NT2/D1 (cell line): ENCODE data around the gene EPO.
"Not testable (repeated sequence)": the region's sequence is repeated elsewhere in the genome, so short reads cannot be mapped to it uniquely, and the experiment has no call there.

ENCODE experiments used
- DNase-seq: peaks from one replicate; pipeline ENCODE4 v3.0.0-alpha.2; 2011; ENCODE audit warnings: low read depth, low spot score
- H3K27me3 ChIP-seq: 2 replicates; pipeline ENCODE4 v1.6.0; 2011; ENCODE audit warnings: mild to moderate bottlenecking; ENCODE audit not compliant: insufficient read length, insufficient read depth
- H3K36me3 ChIP-seq: 2 replicates; pipeline ENCODE4 v1.6.1; 2011; ENCODE audit warnings: mild to moderate bottlenecking, low read length, mixed read lengths; ENCODE audit not compliant: insufficient read depth, insufficient read length
- H3K4me1 ChIP-seq: 2 replicates; pipeline ENCODE4 v1.5.1; 2011; ENCODE audit not compliant: insufficient read depth, insufficient read length
- H3K4me3 ChIP-seq: 2 replicates; pipeline ENCODE4 v1.5.1; 2011; ENCODE audit warnings: low read depth; ENCODE audit not compliant: insufficient read length
- H3K9ac ChIP-seq: 2 replicates; pipeline ENCODE4 v1.6.0; 2011; ENCODE audit warnings: low read depth; ENCODE audit not compliant: insufficient read length
- H3K9me3 ChIP-seq: 2 replicates; pipeline ENCODE4 v1.5.1; 2011; ENCODE audit warnings: mild to moderate bottlenecking, low read length; ENCODE audit not compliant: insufficient read depth
- SUZ12 ChIP-seq: IDR thresholded peaks from 2 replicates; pipeline ENCODE4 v1.6.1; 2011; ENCODE audit not compliant: insufficient read length, insufficient read depth; ENCODE audit errors: extremely low read depth
- YY1 ChIP-seq: IDR thresholded peaks from 2 replicates; pipeline ENCODE4 v1.6.1; 2011; ENCODE audit not compliant: insufficient read length, insufficient read depth
- ZNF274 ChIP-seq: IDR thresholded peaks from 2 replicates; pipeline ENCODE4 v1.6.1; 2011; ENCODE audit warnings: mild to moderate bottlenecking, low read depth, low read length

EPO gene

DNA sequence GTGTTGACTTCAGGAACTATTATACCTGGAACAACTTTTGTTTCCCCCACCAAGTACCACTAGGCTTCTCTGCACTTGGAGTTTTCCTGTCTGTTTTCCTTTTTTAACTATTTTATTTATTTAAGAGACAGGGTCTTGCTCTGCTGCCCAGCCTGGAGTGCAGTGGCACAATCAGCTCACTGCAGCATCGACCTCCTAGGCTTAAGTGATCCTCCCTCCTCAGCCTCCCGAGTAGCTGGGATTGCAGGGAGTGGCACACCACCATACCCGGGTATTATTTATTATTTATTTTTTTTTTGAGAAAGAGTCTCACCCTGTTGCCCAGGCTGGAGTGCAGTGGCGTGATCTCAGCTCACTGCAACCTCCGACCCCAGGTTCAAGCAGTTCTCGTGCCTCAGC, 24.1 kb upstream of the EPO start:
- Histone ChIP-seq H3K9ac (no peak overlapping the region), H3K36me3 (peaks cover 7% of the 10 kb centered on the region), H3K4me1 (peaks cover 4% of the 10 kb centered on the region), H3K9me3 (no peaks in the 10 kb centered on the region), H3K4me3 (no peak overlapping the region), H3K27me3 (no peaks in the 10 kb centered on the region)
- no peak for DNase-seq
- TF ChIP-seq YY1 (no peak), SUZ12 (no peak), ZNF274 (no peak)

DNA sequence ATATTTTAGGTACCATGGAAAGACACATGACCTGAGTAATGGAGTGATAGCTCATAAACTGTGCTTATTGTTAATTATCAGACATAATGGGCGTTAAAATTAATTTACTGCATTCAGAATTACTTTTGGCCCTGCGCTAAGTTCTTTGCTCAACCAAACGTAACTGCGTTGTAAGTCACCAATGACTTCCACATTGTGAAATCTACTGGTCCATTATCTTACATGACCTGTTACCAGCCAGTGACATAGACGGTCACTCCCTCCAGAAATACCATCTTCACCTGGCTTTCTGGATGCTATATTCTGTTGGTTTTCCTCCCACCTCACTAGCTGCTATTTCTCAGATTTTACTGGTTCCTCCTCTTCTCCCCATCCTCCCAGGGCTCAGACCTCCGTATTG, 21.2 kb upstream of the EPO start:
- Histone ChIP-seq H3K27me3 (no peaks in the 10 kb centered on the region), H3K4me1 (no peaks in the 10 kb centered on the region), H3K36me3 (no peaks in the 10 kb centered on the region), H3K9ac (no peak overlapping the region), H3K9me3 (no peaks in the 10 kb centered on the region), H3K4me3 (no peak overlapping the region)
- no peak for TF ChIP-seq YY1
- DNase-seq: no peak

DNA sequence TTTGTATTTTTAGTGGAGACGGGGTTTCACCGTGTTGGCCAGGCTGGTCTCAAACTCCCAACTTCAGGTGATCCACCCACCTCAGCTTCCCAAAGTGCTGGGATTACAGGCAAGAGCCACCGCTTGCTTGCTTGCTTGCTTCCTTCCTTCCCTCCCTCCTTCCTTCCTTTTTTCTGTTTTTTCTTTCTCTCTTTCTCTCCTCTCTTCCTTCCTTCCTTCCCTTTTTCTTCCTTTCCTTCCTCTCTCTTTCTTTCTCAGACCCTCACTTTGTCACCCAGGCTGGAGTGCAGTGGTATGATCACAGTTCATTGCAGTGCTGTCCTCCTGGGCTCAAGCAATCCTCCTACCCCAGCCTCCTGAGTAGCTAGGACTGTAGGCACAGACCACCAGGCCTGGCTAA, 19.2 kb upstream of the EPO start:
- not testable (repeated sequence) for H3K36me3 ChIP-seq, H3K27me3 ChIP-seq, H3K9me3 ChIP-seq

DNA sequence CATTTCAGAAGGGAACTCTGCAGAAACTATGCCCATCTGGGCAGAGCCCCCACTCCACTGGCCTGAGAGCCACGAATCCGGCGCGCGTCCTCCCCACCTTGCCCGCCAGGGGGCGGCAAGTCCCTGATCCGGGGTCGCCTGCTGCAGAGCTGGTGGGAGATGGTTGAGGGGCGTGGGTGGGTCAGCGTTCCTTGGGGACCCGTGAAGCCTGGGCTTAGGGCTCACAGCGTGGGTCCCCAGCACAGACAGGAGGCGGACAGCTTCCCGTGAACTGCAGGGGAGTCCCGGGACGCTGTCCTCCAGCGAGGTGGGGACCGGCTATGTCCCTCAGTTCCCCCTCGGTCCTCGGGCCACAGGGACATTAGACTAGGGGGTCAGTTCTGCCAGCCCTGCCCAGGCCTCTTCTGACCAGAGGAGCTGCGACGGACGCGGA, 14.9 kb upstream of the EPO start:
- H3K9me3 ChIP-seq: no peaks in the 10 kb centered on the region
- peak overlapping the region; percentile 96 for H3K9ac ChIP-seq
- H3K36me3 ChIP-seq: peaks cover 24% of the 10 kb centered on the region
- peaks cover 5% of the 10 kb centered on the region for H3K4me1 ChIP-seq
- TF ChIP-seq SUZ12 (no peak), YY1 (no peak), ZNF274 (no peak)
- peak overlapping the region; percentile 87 for H3K4me3 ChIP-seq
- H3K27me3 ChIP-seq: no peaks in the 10 kb centered on the region
- no peak for DNase-seq

More for the DNA sequence above, 19.2 kb upstream of the EPO start:
- not testable (repeated sequence) for H3K9ac ChIP-seq, H3K4me1 ChIP-seq, DNase-seq, H3K4me3 ChIP-seq

DNA sequence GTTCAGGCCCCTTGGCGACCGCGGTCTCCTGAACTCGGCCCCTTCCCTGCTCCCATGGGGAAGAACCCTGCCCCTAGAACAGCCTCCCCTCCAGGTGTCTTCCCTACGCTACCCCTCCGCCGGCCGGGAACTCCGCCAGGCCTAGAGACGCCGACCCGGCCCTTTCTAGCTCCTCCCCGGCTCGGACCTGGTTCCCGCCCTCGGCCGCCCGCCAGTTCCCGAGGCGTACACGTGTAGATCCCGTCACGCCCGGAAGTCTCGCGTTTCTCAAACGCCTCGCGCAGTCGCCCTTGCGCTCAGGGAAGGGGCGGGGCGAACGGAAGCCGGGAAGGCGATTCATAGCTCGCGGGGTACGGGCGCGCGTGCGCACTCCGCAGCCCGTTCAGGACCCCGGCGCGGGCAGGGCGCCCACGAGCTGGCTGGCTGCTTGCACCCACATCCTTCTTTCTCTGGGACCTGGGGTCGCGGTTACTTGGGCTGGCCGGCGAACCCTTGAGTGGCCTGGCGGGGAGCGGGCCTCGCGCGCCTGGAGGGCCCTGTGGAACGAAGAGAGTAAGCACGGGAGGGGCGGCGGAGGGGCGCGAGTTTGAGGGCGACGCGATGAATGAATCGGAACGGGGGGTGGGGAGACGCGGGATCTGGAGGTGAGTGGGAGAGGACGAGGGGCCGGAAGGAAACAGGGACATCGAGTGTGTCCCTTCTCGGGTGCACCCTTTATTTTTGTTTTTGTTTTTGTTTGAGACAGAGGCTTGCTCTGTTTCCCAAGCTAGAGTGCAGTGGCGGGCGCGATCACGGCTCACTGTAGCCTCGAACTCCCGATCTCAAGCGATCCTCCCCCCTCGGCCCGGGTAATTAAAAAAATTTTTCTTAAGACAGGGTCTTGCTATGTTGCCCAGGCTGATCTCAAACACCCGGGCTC, 14.3 kb upstream of the EPO start, which contains the start of gene POP7:
Gene POP7, plus strand, starts transcription at position 369 of the 919 bp plus-strand sequence. CDS start 710 bp downstream, outside the sequence.
- peak; percentile 98 for DNase-seq
- Histone ChIP-seq H3K36me3 (peaks cover 24% of the 10 kb centered on the region), H3K9ac (peak within 1 kb of the TSS; percentile 96), H3K9me3 (no peaks in the 10 kb centered on the region), H3K4me3 (peak within 1 kb of the TSS; percentile 87), H3K4me1 (peaks cover 5% of the 10 kb centered on the region), H3K27me3 (no peaks in the 10 kb centered on the region)
- no peak for TF ChIP-seq YY1
- TF ChIP-seq ZNF274: no peak
- TF ChIP-seq SUZ12: no peak

DNA sequence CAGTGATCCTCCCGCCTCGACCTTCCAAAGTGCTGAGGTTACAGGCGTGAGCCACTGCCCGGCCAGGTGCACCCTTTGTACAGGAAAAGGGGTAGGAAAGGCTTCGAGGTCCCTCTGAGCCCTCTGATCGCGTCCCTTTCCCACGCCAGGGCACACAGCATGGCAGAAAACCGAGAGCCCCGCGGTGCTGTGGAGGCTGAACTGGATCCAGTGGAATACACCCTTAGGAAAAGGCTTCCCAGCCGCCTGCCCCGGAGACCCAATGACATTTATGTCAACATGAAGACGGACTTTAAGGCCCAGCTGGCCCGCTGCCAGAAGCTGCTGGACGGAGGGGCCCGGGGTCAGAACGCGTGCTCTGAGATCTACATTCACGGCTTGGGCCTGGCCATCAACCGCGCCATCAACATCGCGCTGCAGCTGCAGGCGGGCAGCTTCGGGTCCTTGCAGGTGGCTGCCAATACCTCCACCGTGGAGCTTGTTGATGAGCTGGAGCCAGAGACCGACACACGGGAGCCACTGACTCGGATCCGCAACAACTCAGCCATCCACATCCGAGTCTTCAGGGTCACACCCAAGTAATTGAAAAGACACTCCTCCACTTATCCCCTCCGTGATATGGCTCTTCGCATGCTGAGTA, 13.5 kb upstream of the EPO start:
- Histone ChIP-seq H3K9me3 (no peaks in the 10 kb centered on the region), H3K27me3 (no peaks in the 10 kb centered on the region), H3K9ac (peak overlapping the region; percentile 96), H3K4me1 (peaks cover 5% of the 10 kb centered on the region), H3K36me3 (peaks cover 24% of the 10 kb centered on the region), H3K4me3 (peak overlapping the region; percentile 87)
- no peak for DNase-seq
- no peak for TF ChIP-seq YY1
- no peak for TF ChIP-seq SUZ12
- TF ChIP-seq ZNF274: no peak

DNA sequence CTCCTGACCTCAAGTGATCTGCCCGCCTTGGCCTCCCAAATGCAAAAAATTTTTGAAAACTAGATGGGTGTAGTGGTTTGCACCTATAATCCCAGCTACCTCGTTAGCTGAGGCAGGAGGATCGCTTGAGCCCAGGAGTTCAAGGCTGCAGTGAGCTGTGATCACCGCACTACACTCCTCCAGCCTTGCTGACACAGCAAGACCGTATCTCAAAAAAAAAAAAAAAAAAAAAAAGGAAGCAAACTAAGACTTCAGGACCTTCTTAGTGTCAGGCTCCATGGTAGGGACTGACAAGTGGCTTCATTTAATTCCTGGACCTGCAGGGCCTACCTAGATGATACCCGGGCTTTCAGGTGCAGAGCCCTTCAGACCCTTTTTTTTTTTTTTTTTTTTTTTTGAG, 11.9 kb upstream of the EPO start:
- no peak for DNase-seq
- no peak overlapping the region for H3K9ac ChIP-seq
- no peaks in the 10 kb centered on the region for H3K27me3 ChIP-seq
- H3K4me3 ChIP-seq: no peak overlapping the region
- H3K36me3 ChIP-seq: peaks cover 24% of the 10 kb centered on the region
- H3K4me1 ChIP-seq: peaks cover 5% of the 10 kb centered on the region
- TF ChIP-seq YY1 (no peak), ZNF274 (no peak), SUZ12 (no peak)
- H3K9me3 ChIP-seq: no peaks in the 10 kb centered on the region
